ENCODE results near the gene LONRF2.
A peak's percentile ranks its signal among the peaks of the same experiment; 100 is the strongest.
"Not testable (repeated sequence)": the region's sequence is repeated elsewhere in the genome, so short reads cannot be mapped to it uniquely, and the experiment has no call there.

Gene LONRF2

DNA sequence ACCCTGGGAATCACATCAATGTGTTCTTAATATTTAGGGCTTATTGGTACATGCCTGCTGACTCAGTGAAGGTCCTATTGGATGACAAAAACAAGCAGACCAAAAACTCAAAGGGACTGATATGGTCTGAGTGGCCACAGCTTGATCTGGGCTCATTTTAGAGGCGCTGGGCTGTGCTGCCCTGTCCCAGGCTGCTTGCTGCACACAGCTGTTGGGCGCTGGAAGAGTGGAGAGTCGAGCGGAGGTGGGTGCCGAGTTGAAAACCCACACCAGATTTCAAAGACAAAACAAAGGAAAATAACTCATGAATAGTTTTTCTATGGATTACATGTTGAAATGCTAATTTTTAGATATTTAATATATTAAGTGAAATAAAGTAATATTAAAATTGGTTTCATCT, 68.5 kb downstream of the LONRF2 start:
- ATAC-seq (no peak), DNase-seq (no peak)

GRCh38 chr2:100252811-100253698, 69.2 kb downstream of the LONRF2 start:
- no peak for DNase-seq
- ATAC-seq: no peak

DNA sequence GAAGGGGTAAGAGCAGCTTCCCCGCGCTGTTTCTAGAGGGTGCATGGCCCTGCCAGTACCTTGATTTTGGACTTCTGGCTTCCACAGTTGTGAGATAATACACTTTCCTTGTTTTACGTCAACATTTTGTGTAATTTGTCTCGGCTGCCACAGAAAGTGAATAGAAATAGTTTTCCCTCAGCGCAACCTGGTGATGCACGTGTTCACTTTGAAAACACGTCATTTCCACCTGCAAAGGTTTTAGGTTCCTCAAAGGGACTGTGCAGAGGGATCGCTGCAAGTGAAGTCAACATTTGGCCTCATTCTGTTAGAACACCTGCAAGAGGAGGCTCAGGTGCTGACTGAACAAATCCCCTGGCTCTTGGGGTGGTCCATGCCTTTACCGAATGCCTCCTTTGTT, 71.7 kb downstream of the LONRF2 start:
- ATAC-seq: no peak
- no peak for DNase-seq

DNA sequence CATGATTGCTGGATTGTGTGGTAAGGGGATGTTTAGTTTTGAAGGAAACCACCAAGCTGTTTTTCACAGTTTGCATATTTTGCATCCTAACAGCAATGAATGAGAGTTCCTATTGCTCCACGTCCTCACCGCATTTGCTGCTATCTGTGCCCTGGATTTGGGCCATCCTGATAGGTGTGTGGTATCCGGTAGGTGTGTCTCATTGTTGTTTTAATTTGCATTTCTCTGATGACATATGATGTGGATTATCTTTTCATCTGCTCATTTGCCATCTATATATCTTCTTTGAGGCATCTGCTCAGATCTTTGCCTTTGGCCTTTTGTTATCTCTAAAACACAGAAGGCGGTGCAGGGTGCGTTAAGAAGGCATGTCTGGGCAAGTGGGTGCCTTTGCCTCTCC, 73.3 kb downstream of the LONRF2 start:
- no peak for DNase-seq
- ATAC-seq: no peak

GRCh38 chr2:100248556-100248955, 73.7 kb downstream of the LONRF2 start:
- not testable (repeated sequence) for ATAC-seq, DNase-seq

DNA sequence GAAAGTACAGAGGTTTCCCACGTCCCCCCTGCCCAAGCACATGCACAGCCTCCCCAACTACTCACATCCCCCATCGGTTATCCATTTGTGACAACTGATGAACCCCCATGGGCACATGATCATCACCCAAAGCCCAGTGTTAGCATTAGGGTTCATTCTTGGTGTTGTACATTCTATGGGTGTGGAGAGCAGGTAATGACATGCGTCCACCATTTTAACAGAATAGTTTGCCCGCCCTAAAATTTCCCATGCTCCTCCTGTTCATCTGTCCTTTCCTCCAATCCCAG, 74.3 kb downstream of the LONRF2 start:
- ATAC-seq (no peak), DNase-seq (no peak)

DNA sequence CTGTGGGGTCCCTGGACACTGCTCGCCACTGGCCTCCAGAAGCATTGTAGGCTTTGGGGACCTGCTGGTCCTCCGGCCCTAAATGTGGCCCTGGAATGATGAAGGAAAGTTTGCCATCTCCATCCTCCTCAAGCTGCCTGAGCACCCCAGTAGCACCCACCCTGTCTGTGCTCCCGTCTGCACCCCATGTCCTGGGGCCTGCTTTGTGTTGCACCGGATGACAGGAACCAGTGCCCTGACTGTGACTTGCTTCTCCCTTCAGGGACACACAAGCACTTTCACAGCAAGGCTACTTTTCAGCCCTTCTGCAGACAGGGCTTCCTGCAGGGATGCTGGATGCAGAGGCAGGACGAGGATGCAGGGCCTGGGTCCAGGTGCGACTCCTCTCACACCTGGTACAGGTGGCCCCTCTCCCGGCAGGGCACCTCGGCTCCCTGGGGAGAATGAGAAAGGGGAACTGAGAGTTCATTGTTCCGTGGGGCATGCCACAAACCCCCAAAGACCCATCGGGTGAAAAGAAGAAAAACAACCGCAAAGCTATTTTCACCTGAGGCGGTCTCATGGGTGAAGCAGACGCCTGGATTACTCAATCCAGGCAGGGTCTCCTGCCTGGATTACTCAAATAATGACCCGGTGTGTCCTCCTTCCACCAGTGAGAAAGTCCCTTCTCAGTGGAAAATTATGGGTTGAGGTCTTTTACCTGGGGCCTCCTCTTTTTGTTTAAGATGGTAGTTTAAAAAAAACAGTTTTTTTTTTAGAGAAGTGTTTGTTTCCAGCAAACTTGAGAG, 74.9 kb downstream of the LONRF2 start:
- DNase-seq (peak; percentile 46), ATAC-seq (peak; percentile 53)

- DNase-seq: peak; percentile 19
Observed at GRCh38 chr2:100246163-100247145, 75.8 kb downstream of the LONRF2 start.

GRCh38 chr2:100245681-100246080, 76.6 kb downstream of the LONRF2 start:
- ATAC-seq (no peak), DNase-seq (no peak)

More at GRCh38 chr2:100246163-100247145, 75.8 kb downstream of the LONRF2 start:
- ATAC-seq: no peak

GRCh38 chr2:100244881-100245605, 77.3 kb downstream of the LONRF2 start:
- ATAC-seq (no peak), DNase-seq (no peak)

- ATAC-seq: no peak
- no peak for DNase-seq
Observed at GRCh38 chr2:100243631-100244030, 78.7 kb downstream of the LONRF2 start.

DNA sequence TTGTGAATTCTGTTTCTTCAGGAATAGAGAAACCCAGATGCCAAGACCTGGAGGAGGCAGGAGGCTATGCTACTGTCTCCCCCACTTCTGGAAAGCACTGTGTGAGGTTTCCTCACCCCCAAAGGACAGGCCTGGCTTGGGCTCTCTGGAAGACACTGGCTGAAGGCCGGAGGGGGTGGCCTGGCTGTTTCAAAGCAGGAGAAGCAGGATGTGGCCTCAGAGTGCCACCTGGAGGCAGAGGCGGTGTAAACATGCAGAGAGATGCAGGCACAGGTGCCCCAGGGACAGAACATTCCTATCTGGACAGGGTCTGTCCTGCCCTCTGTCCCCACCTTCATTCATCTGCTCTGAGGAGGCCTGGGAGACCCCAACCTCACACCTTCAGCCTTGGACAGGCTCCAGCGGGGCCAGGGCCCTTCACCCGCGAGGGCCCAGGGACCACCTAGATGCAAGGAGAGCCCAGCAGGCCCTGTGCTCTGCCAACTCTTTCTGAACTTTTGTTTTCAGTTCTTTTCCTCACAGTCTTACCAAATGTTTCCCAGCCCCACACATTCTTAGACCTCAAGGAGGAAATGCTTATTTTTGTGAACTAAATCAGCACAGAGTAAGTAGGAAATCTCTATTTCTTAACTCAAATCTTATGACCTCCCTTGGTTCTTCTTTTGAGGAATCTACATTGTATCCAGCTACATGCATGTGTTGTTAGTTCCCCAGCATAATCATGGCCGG, 79.2 kb downstream of the LONRF2 start:
- ATAC-seq (peak; percentile 44), DNase-seq (peak; percentile 67)

- no peak for DNase-seq
Observed at GRCh38 chr2:100242476-100242875, 79.8 kb downstream of the LONRF2 start.

DNA sequence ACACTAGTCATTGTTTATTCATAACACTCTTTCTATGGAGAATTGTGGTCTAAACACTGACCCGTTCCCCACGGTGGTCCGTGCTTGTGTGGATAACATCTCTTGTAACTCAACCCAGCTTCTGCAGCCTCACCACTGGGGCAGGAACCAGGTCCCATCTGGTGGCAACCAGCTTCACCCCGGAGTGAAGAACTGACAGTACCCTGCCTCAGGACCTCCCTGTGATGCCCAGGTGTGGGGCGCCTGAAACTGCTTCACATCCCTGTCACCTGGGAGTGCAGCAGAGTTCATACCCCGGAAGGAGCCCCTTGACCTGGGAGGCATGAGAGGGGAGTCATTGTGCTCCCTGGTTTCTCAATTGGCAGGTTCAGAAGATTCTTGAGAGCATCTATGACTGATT, 81.1 kb downstream of the LONRF2 start:
- no peak for ATAC-seq
- no peak for DNase-seq

More at GRCh38 chr2:100242476-100242875, 79.8 kb downstream of the LONRF2 start:
- ATAC-seq: no peak

DNA sequence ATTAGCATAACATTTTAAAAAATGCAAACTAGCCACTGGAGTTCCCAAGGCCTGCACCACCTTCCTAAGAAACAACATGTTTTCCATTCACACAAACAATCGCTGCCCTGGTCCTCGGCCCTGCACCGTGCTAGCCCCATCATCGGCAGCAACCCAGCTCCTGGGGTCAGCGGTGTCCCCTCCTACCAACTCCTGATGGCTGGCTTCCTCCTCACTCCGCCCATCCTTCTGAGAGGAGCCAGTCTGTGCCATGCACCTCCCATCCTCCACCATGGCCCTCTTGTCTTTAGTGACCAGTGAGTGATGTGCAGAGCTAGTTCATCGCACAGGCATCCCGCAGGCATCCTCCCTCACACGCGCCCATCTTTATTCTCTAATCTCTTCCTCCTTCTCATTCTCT, 81.9 kb downstream of the LONRF2 start:
- no peak for ATAC-seq
- no peak for DNase-seq

GRCh38 chr2:100239486-100240210, 82.7 kb downstream of the LONRF2 start:
- ATAC-seq (no peak), DNase-seq (no peak)

- ATAC-seq: no peak
- DNase-seq: no peak
Observed at GRCh38 chr2:100238471-100238870, 83.8 kb downstream of the LONRF2 start.

DNA sequence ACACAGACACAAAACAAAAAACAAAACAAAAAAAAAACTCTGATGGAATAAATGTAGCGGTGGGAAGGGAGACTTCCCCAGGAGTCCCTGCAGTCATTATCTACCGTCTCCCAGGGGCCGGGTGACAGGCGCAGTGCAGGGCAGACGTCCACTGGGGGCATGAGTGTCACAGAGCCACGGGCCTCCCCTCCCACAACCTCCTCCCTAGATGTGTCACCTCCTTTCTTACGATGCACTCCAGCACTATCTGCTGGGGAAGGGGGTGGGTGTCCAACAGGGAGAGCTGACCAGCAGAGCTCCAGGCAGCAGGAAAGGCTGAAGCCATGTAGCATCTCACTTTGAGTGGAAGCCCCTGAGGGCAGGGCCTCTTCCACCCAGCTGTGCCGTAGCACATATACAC, 84.5 kb downstream of the LONRF2 start:
- ATAC-seq (no peak), DNase-seq (no peak)

DNA sequence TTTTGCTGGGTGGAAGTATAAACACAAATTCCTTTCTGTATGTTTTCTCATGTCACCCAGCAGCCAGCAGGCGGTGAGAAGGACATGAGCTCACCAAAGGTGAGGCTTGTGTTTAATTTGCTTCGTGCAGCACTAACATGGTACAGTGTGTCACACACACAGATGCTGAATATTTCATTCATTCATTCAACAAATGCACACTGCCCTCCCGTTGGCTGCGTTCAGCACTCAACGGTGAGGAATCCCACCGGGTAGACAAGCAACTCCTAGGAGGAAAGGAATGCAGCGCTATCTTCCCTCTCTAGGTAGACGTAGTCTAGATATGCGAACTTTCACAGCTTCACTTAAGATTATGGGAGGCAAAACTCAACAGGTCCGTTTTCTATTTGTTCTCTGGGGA, 85.1 kb downstream of the LONRF2 start:
- ATAC-seq: no peak
- DNase-seq: no peak

DNA sequence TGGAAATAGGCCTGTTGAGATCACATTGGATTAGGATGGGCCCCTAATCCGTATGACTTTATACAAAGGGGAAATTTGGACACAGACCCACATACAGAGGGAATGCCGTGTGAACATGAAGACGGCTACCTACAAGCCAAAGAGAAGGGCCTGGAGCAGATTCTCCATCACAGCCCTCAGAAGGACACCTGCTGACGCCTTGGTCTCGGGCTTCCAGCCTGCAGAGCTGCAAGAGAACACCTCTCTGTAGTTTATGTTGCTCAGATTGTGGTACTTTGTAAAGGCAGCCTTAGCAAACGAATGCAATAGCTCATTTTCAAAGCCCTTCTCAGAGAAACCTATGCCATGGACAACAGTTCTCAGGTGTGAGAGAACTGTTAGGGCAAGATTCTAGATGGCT, 86.1 kb downstream of the LONRF2 start:
- no peak for DNase-seq

More for the DNA sequence above, 86.1 kb downstream of the LONRF2 start:
- ATAC-seq: no peak
